ENCODE results near the gene CLASP2. TPM values are rescaled to one million over a fixed set of nuclear protein-coding genes. Genes with fewer than 3 reads are reported as not detected.
A peak's percentile ranks its signal among the peaks of the same experiment; 100 is the strongest.

The CLASP2 gene
- total RNA-seq, 1 donor: 56.7 TPM

- no peak overlapping the region for H3K4me3 ChIP-seq (ENCODE audit: low read depth, low read length)
- TF ChIP-seq, protein P1, sequence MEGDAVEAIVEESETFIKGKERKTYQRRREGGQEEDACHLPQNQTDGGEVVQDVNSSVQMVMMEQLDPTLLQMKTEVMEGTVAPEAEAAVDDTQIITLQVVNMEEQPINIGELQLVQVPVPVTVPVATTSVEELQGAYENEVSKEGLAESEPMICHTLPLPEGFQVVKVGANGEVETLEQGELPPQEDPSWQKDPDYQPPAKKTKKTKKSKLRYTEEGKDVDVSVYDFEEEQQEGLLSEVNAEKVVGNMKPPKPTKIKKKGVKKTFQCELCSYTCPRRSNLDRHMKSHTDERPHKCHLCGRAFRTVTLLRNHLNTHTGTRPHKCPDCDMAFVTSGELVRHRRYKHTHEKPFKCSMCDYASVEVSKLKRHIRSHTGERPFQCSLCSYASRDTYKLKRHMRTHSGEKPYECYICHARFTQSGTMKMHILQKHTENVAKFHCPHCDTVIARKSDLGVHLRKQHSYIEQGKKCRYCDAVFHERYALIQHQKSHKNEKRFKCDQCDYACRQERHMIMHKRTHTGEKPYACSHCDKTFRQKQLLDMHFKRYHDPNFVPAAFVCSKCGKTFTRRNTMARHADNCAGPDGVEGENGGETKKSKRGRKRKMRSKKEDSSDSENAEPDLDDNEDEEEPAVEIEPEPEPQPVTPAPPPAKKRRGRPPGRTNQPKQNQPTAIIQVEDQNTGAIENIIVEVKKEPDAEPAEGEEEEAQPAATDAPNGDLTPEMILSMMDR (IDR thresholded peaks at IDR 0.05; ENCODE audit: insufficient read depth, low read length): no peak
- DNase-seq (ENCODE audit: low read depth): no peak
These were observed 226.3 kb downstream of the CLASP2 start for GRCh38 chr3:33491721-33492120.

DNA sequence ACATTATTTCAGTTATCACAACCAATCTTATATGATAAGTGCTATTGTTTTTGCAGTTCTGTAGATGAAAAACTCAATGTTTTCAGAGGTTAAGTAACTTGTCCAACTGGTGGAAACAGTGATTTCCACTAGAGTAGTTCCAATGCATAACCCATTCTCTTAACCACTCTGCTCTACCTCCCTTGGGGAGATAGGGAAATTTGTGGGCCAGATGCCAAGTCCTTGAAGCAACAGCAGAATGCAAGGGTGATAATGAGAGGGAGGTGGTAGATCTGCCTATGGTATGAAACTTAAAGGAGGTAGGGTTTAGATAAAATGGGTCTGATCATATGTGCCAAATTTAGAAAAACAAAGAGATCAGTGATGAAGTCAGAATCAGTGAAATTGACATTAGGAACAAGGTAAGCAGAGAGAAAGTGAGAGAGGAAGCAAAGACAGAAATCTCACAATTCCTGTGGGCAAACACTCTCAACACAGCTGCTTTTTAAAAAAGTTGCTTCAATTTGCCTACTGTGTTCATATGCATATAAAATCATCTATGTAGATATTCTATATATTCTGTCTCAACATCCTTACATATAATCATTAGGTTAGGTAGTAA, 227.3 kb downstream of the CLASP2 start:
- no peak overlapping the region for H3K4me3 ChIP-seq (ENCODE audit: low read depth, low read length)
- TF ChIP-seq, protein P1 (IDR thresholded peaks at IDR 0.05; ENCODE audit: insufficient read depth, low read length): no peak
- peak; percentile 25 for DNase-seq (ENCODE audit: low read depth)

GRCh38 chr3:33488683-33489082, 229.4 kb downstream of the CLASP2 start:
- no peak for DNase-seq (ENCODE audit: low read depth)
- H3K4me3 ChIP-seq (ENCODE audit: low read depth, low read length): no peak overlapping the region
- TF ChIP-seq, protein P1 (IDR thresholded peaks at IDR 0.05; ENCODE audit: insufficient read depth, low read length): no peak

DNA sequence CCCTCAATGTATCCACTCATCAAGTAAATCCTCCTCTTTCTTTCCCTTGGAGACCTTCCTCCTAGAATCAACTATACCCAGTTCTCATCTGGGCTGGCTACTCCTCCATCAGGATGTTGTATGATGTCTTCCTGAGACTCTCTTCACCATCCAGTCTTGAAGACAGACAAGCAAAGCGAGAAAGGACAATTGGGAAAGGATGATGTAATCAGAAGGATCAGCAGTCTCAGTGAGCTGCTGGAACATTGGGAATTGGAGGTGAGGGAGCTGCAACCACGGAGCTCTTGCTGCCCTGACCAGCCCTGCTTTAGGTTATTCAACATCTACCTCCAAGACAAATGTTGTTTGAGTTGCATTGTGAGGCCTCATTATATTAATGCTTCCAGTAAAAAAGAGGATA, 229.8 kb downstream of the CLASP2 start:
- no peak overlapping the region for H3K4me3 ChIP-seq (ENCODE audit: low read depth, low read length)
- TF ChIP-seq, protein P1 (IDR thresholded peaks at IDR 0.05; ENCODE audit: insufficient read depth, low read length): no peak
- no peak for DNase-seq (ENCODE audit: low read depth)

GRCh38 chr3:33482111-33482521, 235.9 kb downstream of the CLASP2 start:
- peak; percentile 82 for DNase-seq (ENCODE audit: low read depth)
- TF ChIP-seq, protein P1 (IDR thresholded peaks at IDR 0.05; ENCODE audit: insufficient read depth, low read length): no peak
- no peak overlapping the region for H3K4me3 ChIP-seq (ENCODE audit: low read depth, low read length)

GRCh38 chr3:33474896-33475295, 243.2 kb downstream of the CLASP2 start:
- TF ChIP-seq, protein P1 (IDR thresholded peaks at IDR 0.05; ENCODE audit: insufficient read depth, low read length): no peak
- no peak for DNase-seq (ENCODE audit: low read depth)
- no peak overlapping the region for H3K4me3 ChIP-seq (ENCODE audit: low read depth, low read length)

GRCh38 chr3:33473813-33474212, 244.2 kb downstream of the CLASP2 start:
- no peak overlapping the region for H3K4me3 ChIP-seq (ENCODE audit: low read depth, low read length)
- TF ChIP-seq, protein P1 (IDR thresholded peaks at IDR 0.05; ENCODE audit: insufficient read depth, low read length): no peak
- DNase-seq (ENCODE audit: low read depth): no peak
